ENCODE results near the gene LONRF3. TPM values are rescaled to one million over a fixed set of nuclear protein-coding genes. Genes with fewer than 3 reads are reported as not detected.

The LONRF3 gene
- total RNA-seq, 3 donors from 2014 or later, result 8.1 to 16.2 (median 9.8) TPM

- peak; percentile 89 for ATAC-seq
- intact Hi-C loops (cut with DNase I, micrococcal nuclease), result loop anchor here (5.0 to 10.0 kb wide), 2 partner anchors 158 to 160 kb away; no protein-coding TSS in a partner anchor
Measured at GRCh38 chrX:119004920-119005524, 30.6 kb downstream of the LONRF3 start.

DNA sequence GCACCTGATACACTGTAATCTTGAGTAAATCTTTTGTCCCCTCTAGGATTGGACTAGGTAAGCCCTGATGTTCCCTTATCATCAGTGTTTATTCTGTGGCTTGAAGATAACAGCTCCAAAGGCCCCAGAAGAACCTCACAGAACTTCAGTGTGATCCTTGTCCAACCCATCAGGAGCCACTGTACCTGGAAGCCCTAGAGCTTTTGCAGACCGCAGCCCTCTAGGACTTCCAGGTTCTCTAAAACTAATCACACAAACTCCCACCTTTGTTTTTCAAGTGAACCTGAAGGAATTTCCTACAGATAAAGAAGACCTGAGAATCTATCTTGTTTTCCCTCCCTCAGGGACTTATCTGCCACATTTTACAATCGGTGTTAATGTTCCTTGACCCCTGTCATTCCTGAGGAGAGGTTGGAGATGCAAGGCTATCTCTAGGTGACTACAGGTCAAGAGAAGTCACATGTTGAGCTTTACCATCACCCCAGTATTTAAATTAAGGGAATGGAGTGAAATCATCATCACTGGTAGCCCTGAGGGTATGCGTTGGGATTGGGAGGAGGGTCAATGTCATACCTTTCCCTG is 32.9 kb downstream of the LONRF3 start:
- Histone ChIP-seq H3K36me3 (ENCODE audit: low read depth) (no peaks in the 10 kb centered on the region), H3K4me1 (ENCODE audit: low read depth) (no peaks in the 10 kb centered on the region), H3K4me3 (no peak overlapping the region), H3K9me3 (no peaks in the 10 kb centered on the region)
- TF ChIP-seq, protein P1, sequence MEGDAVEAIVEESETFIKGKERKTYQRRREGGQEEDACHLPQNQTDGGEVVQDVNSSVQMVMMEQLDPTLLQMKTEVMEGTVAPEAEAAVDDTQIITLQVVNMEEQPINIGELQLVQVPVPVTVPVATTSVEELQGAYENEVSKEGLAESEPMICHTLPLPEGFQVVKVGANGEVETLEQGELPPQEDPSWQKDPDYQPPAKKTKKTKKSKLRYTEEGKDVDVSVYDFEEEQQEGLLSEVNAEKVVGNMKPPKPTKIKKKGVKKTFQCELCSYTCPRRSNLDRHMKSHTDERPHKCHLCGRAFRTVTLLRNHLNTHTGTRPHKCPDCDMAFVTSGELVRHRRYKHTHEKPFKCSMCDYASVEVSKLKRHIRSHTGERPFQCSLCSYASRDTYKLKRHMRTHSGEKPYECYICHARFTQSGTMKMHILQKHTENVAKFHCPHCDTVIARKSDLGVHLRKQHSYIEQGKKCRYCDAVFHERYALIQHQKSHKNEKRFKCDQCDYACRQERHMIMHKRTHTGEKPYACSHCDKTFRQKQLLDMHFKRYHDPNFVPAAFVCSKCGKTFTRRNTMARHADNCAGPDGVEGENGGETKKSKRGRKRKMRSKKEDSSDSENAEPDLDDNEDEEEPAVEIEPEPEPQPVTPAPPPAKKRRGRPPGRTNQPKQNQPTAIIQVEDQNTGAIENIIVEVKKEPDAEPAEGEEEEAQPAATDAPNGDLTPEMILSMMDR (IDR thresholded peaks at IDR 0.05), result no peak
- DNase-seq (no peak), ATAC-seq (no peak)
- intact Hi-C loops (cut with DNase I, micrococcal nuclease), result loop anchor here (5.0 to 10.0 kb wide), 2 partner anchors 160 to 162 kb away; no protein-coding TSS in a partner anchor

More at GRCh38 chrX:119004920-119005524, 30.6 kb downstream of the LONRF3 start:
- no peaks in the 10 kb centered on the region for H3K9me3 ChIP-seq
- TF ChIP-seq, protein P1 (IDR thresholded peaks at IDR 0.05), result peak; percentile 65
- no peak overlapping the region for H3K4me3 ChIP-seq
- no peaks in the 10 kb centered on the region for H3K4me1 ChIP-seq (ENCODE audit: low read depth)
- no peaks in the 10 kb centered on the region for H3K36me3 ChIP-seq (ENCODE audit: low read depth)
- peak in 2 of 3 donors; percentile 58 to 66 for DNase-seq

DNA sequence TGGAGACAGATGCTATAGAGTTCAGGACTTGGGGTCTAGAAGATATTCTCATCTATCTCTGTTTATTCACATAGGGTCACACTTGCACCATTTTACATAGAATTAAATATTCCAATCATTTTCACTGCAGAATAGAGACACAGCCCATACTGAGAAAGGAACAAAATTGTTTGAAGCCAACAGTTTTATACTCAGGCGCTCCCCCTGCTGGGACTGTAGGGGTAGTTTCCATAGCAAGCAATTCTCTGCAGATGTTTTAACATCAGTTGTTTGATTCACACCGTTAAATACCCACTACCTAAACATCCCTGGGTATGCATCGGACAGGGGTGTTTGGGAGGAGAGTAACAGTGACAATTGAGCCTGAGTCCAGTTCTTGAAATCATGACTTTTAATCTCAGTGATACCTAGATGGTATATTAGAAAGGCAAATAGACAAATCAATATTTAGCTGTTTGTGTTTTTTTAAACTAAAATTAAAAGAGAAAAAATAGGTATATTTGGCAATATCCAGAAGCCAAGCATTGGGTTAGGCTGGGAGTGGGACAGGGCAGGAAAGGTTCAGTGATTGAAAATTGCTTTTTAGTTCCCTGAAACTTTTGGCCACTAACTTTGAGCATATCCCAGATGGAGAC is 33.8 kb downstream of the LONRF3 start:
- TF ChIP-seq, protein P1 (IDR thresholded peaks at IDR 0.05), result no peak
- Histone ChIP-seq H3K4me3 (no peak overlapping the region), H3K4me1 (ENCODE audit: low read depth) (no peaks in the 10 kb centered on the region), H3K9me3 (no peaks in the 10 kb centered on the region), H3K36me3 (ENCODE audit: low read depth) (no peaks in the 10 kb centered on the region)
- intact Hi-C loops (cut with DNase I, micrococcal nuclease), result loop anchor here (5.0 to 10.0 kb wide), 2 partner anchors 161 to 163 kb away; no protein-coding TSS in a partner anchor
- ATAC-seq, result peak; percentile 52
- DNase-seq, result peak in 1 of 3 donors; percentile 45

- Histone ChIP-seq H3K9me3 (no peaks in the 10 kb centered on the region), H3K4me3 (no peak overlapping the region), H3K36me3 (ENCODE audit: low read depth) (no peaks in the 10 kb centered on the region), H3K4me1 (ENCODE audit: low read depth) (no peaks in the 10 kb centered on the region)
- ATAC-seq (no peak), DNase-seq (no peak)
- TF ChIP-seq, protein P1 (IDR thresholded peaks at IDR 0.05), result no peak
- intact Hi-C loops (cut with DNase I, micrococcal nuclease), result loop anchor here (5.0 to 10.0 kb wide), 2 partner anchors 162 to 164 kb away; no protein-coding TSS in a partner anchor
Measured at GRCh38 chrX:119009071-119009470, 34.7 kb downstream of the LONRF3 start.

DNA sequence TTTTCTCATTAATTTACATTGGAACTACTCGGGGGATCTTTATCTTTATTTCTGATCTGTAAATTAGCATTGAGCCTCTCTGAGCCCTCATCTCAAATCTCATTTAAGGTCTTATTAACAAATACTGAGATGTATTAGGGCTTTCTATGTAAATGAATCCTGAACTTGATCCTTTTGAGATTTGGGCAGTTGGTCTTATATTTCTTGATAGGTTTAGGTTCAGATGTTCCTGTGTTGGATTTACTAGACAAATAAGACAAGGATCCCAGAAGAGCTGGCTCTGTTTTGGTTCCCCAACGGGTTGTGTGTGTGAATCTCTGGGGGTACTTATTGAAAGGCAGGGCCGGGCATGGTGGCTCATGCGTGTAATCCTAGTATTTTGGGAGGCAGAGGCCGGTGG is 36.1 kb downstream of the LONRF3 start:
- no peak for ATAC-seq
- TF ChIP-seq, protein P1 (IDR thresholded peaks at IDR 0.05), result no peak
- intact Hi-C loops (cut with DNase I, micrococcal nuclease), result no loop called here
- no peak for DNase-seq
- H3K9me3 ChIP-seq, result no peaks in the 10 kb centered on the region
- H3K4me3 ChIP-seq, result no peak overlapping the region
- H3K4me1 ChIP-seq (ENCODE audit: low read depth), result no peaks in the 10 kb centered on the region
- no peaks in the 10 kb centered on the region for H3K36me3 ChIP-seq (ENCODE audit: low read depth)
